Neuronal stem cell (in vitro differentiated cells): ENCODE data around the gene WDR36.
A peak's percentile ranks its signal among the peaks of the same experiment; 100 is the strongest.

Experiments
- DNase-seq: peaks from one replicate; pipeline ENCODE4 v3.0.0-alpha.2; 2013; ENCODE audit warnings: low spot score
- H2AFZ ChIP-seq: one replicate; pipeline ENCODE4 v1.6.1; 2013; ENCODE audit warnings: mild to moderate bottlenecking, low read length, inconsistent platforms
- H2AK5ac ChIP-seq: 2 replicates; pipeline ENCODE4 v1.6.1; 2013; ENCODE audit warnings: low read depth, mild to moderate bottlenecking, inconsistent platforms, low read length, moderate library complexity, mixed read lengths
- H2BK120ac ChIP-seq: 2 replicates; pipeline ENCODE4 v1.6.1; 2013; ENCODE audit warnings: low read depth, mild to moderate bottlenecking, inconsistent platforms, low read length, moderate library complexity, mixed read lengths
- H2BK12ac ChIP-seq: one replicate; pipeline ENCODE4 v1.6.1; 2013; ENCODE audit warnings: low read length, inconsistent platforms
- H2BK15ac ChIP-seq: 2 replicates; pipeline ENCODE4 v1.6.1; 2013; ENCODE audit warnings: mild to moderate bottlenecking, low read length, inconsistent platforms, mixed read lengths
- H2BK5ac ChIP-seq: one replicate; pipeline ENCODE4 v1.6.1; 2013; ENCODE audit warnings: inconsistent platforms, mild to moderate bottlenecking, low read length, moderate library complexity
- H3K14ac ChIP-seq: one replicate; pipeline ENCODE4 v1.6.1; 2013; ENCODE audit warnings: low read length, inconsistent platforms
- H3K18ac ChIP-seq: 2 replicates; pipeline ENCODE4 v1.6.1; 2013; ENCODE audit warnings: low read length, inconsistent platforms
- H3K23ac ChIP-seq: 2 replicates; pipeline ENCODE4 v1.6.1; 2013; ENCODE audit warnings: low read depth, mild to moderate bottlenecking, mixed read lengths, low read length, inconsistent platforms; ENCODE audit not compliant: poor library complexity
- H3K27ac ChIP-seq: replicated peaks from 3 replicates; pipeline ENCODE4 v1.5.1; 2013; ENCODE audit warnings: low read length, inconsistent platforms
- H3K27me3 ChIP-seq, 3 experiments: 2 replicates each; pipeline ENCODE4 v1.6.1; 2013; ENCODE audit warnings: low read length in 3 of 3, mild to moderate bottlenecking in 2 of 3, inconsistent platforms in 1 of 3, low read depth in 1 of 3, mixed read lengths in 1 of 3, moderate library complexity in 1 of 3; ENCODE audit not compliant: control insufficient read depth in 3 of 3, insufficient read depth in 3 of 3
- H3K36me3 ChIP-seq, 2 donors: replicated peaks in 1 of 2; 2 replicates each; pipeline ENCODE4 v1.6.1; 2013; ENCODE audit warnings: low read length in 2 of 2; ENCODE audit not compliant: control insufficient read depth in 2 of 2, insufficient read depth in 2 of 2
- H3K4ac ChIP-seq: 2 replicates; pipeline ENCODE4 v1.6.1; 2013; ENCODE audit warnings: inconsistent platforms, mild to moderate bottlenecking, low read length, moderate library complexity
- H3K4me1 ChIP-seq, 2 donors: 1 replicate in 1 of 2; 2 replicates in 1 of 2; pipeline ENCODE4 v1.6.1; 2013; ENCODE audit warnings: low read length in 2 of 2, low read depth in 1 of 2; ENCODE audit not compliant: control insufficient read depth in 2 of 2, insufficient read depth in 1 of 2
- H3K4me2 ChIP-seq: one replicate; pipeline ENCODE4 v1.6.1; 2013; ENCODE audit warnings: mild to moderate bottlenecking, low read length, inconsistent platforms; ENCODE audit not compliant: insufficient read depth, poor library complexity, severe bottlenecking
- H3K4me3 ChIP-seq, 2 donors: 2 replicates each; pipeline ENCODE4 v1.5.1; 2013; ENCODE audit warnings: low read length in 2 of 2, mild to moderate bottlenecking in 2 of 2, inconsistent platforms in 1 of 2, moderate library complexity in 1 of 2
- H3K79me1 ChIP-seq: one replicate; pipeline ENCODE4 v1.6.1; 2013; ENCODE audit warnings: low read depth, mild to moderate bottlenecking, inconsistent platforms, low read length, moderate library complexity
- H3K9ac ChIP-seq: one replicate; pipeline ENCODE4 v1.6.1; 2013; ENCODE audit warnings: mild to moderate bottlenecking, low read depth, low read length, inconsistent platforms; ENCODE audit not compliant: poor library complexity
- H3K9me3 ChIP-seq, 2 donors: replicated peaks in 1 of 2; 2 replicates each; pipeline versions ENCODE3 to v1.6.1; 2013; ENCODE audit warnings: low read length in 2 of 2, mild to moderate bottlenecking in 2 of 2, inconsistent platforms in 1 of 2, low read depth in 1 of 2, mixed read lengths in 1 of 2, moderate library complexity in 1 of 2; ENCODE audit not compliant: control insufficient read depth in 2 of 2, insufficient read depth in 1 of 2
- H4K8ac ChIP-seq: one replicate; pipeline ENCODE4 v1.6.1; 2013; ENCODE audit warnings: low read depth, mild to moderate bottlenecking, inconsistent platforms, low read length, moderate library complexity
- H4K91ac ChIP-seq: one replicate; pipeline ENCODE4 v1.6.1; 2013; ENCODE audit warnings: low read length, low read depth, mild to moderate bottlenecking, inconsistent platforms; ENCODE audit not compliant: poor library complexity
- WGBS, 2 donors: extraction: QIAGEN DNeasy Blood & Tissue Kit; methylation state at CpG; one replicate each; pipeline ENCODE4 v1.1.7; 2013; ENCODE audit warnings: missing lambda C conversion rate in 2 of 2, mixed read lengths in 1 of 2; ENCODE audit not compliant: insufficient read length in 2 of 2, insufficient replicate concordance in 1 of 2; ENCODE audit errors: extremely low coverage in 2 of 2; 5-methylcytosine and 5-hydroxymethylcytosine counted together

The WDR36 gene

DNA sequence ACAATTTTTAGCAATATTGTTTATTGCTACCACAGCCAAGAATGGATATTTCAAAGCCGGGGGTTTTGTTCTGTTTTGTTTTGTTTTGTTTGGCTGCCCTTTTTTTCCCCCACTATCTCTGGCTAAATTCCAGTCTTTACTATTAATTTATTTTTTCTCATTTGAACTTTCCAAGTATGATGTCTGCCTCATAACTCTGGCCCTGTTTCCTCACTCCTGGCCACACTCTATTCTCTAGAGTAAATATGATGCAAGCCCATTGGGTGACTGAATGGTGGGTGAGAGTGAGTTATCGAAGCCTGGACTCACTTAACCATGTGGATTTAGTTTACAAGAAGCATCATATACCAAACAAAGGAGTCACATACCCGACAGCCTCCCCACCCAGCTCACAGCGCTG, 41.9 kb downstream of the WDR36 start:
- no peak overlapping the region for H2BK12ac ChIP-seq
- no peak overlapping the region for H4K91ac ChIP-seq
- no peaks in the 10 kb centered on the region for H3K9me3 ChIP-seq
- H3K4ac ChIP-seq, result no peak overlapping the region
- no peaks in the 10 kb centered on the region for H3K79me1 ChIP-seq
- no peak overlapping the region for H3K4me2 ChIP-seq
- H3K4me3 ChIP-seq, result no peak overlapping the region
- H3K23ac ChIP-seq, result no peak overlapping the region
- WGBS, 2 donors, result no CpG with 5 or more reads among the region's 4 CpGs
- no peak overlapping the region for H2BK5ac ChIP-seq
- peak overlapping the region; percentile 59 for H2AFZ ChIP-seq
- H3K27me3 ChIP-seq, result no peaks in the 10 kb centered on the region
- peaks cover 8 to 22% of the 10 kb centered on the region in 2 donors for H3K4me1 ChIP-seq
- no peak overlapping the region for H3K27ac ChIP-seq
- H4K8ac ChIP-seq, result no peak overlapping the region
- H2BK15ac ChIP-seq, result no peak overlapping the region
- no peak overlapping the region for H3K14ac ChIP-seq
- H3K9ac ChIP-seq, result no peak overlapping the region
- H2BK120ac ChIP-seq, result no peak overlapping the region
- no peak overlapping the region for H3K18ac ChIP-seq
- H3K36me3 ChIP-seq, result peaks cover 0 to 7% of the 10 kb centered on the region in 2 donors
- H2AK5ac ChIP-seq, result no peak overlapping the region
- no peak for DNase-seq

DNA sequence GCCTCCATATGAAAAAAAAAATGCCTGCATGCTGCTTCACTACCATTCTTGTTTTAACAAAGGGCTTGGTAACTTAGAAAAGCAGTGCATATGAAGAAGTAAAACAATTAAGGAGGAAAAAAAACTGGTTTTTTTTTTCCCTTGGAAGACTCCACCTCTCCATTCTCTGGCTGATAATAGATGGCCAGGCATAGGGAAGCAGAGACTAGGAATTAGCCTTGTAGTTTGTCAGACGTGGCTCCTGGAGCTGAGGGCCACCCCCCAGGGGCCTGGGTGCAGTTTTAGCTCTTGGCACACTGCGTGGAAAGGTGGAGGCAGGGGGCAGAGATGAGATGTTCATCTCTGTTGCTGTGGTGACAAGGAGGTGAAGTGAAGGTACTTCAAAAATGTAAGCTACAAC, 42.7 kb downstream of the WDR36 start:
- Histone ChIP-seq H3K18ac (no peak overlapping the region), H2BK15ac (no peak overlapping the region), H3K9ac (no peak overlapping the region), H3K23ac (no peak overlapping the region), H3K27ac (no peak overlapping the region), H3K79me1 (no peaks in the 10 kb centered on the region), H2AFZ (peak overlapping the region; percentile 59), H2BK5ac (no peak overlapping the region), H3K4me3 (no peak overlapping the region), H2AK5ac (no peak overlapping the region), H3K27me3 (no peaks in the 10 kb centered on the region), H4K91ac (no peak overlapping the region), H3K14ac (no peak overlapping the region), H3K4me1 (peaks cover 8 to 22% of the 10 kb centered on the region in 2 donors), H3K4me2 (no peak overlapping the region), H3K4ac (no peak overlapping the region), H4K8ac (no peak overlapping the region), H3K36me3 (no peaks in the 10 kb centered on the region), H3K9me3 (no peaks in the 10 kb centered on the region), H2BK120ac (no peak overlapping the region), H2BK12ac (no peak overlapping the region)
- DNase-seq, result no peak
- no CpG with 5 or more reads among the region's 2 CpGs for WGBS, 2 donors

- H2BK120ac ChIP-seq, result no peak overlapping the region
- no peak overlapping the region for H2BK5ac ChIP-seq
- H3K79me1 ChIP-seq, result no peaks in the 10 kb centered on the region
- no peak overlapping the region for H3K18ac ChIP-seq
- no CpG with 5 or more reads among the region's 1 CpG for WGBS, 2 donors
- no peak overlapping the region for H3K23ac ChIP-seq
- no peak overlapping the region for H2AK5ac ChIP-seq
- no peaks in the 10 kb centered on the region for H3K27me3 ChIP-seq
- no peak overlapping the region for H3K9ac ChIP-seq
- peaks cover 8 to 22% of the 10 kb centered on the region in 2 donors for H3K4me1 ChIP-seq
- no peak overlapping the region for H3K4ac ChIP-seq
- no peak overlapping the region for H4K91ac ChIP-seq
- no peaks in the 10 kb centered on the region for H3K36me3 ChIP-seq
- no peak overlapping the region for H2BK15ac ChIP-seq
- H3K14ac ChIP-seq, result no peak overlapping the region
- H4K8ac ChIP-seq, result no peak overlapping the region
- peak overlapping the region; percentile 54 for H2AFZ ChIP-seq
- H3K9me3 ChIP-seq, result no peaks in the 10 kb centered on the region
- peak; percentile 8 for DNase-seq
- no peak overlapping the region for H3K27ac ChIP-seq
- no peak overlapping the region for H3K4me2 ChIP-seq
- no peak overlapping the region for H2BK12ac ChIP-seq
- no peak overlapping the region for H3K4me3 ChIP-seq
These were observed 43.2 kb downstream of the WDR36 start for GRCh38 chr5:111135363-111135762.

- H3K9me3 ChIP-seq, result no peaks in the 10 kb centered on the region
- no peak overlapping the region for H4K91ac ChIP-seq
- H2BK15ac ChIP-seq, result no peak overlapping the region
- H3K4me2 ChIP-seq, result no peak overlapping the region
- no peaks in the 10 kb centered on the region for H3K36me3 ChIP-seq
- no peak overlapping the region for H4K8ac ChIP-seq
- H3K4me3 ChIP-seq, result no peak overlapping the region
- no peak overlapping the region for H2BK5ac ChIP-seq
- H3K9ac ChIP-seq, result no peak overlapping the region
- no peak overlapping the region for H3K18ac ChIP-seq
- no CpG with 5 or more reads among the region's 5 CpGs for WGBS, 2 donors
- H2AK5ac ChIP-seq, result no peak overlapping the region
- H2BK12ac ChIP-seq, result no peak overlapping the region
- H3K4ac ChIP-seq, result no peak overlapping the region
- H3K14ac ChIP-seq, result no peak overlapping the region
- no peaks in the 10 kb centered on the region for H3K79me1 ChIP-seq
- no peak overlapping the region for H2AFZ ChIP-seq
- no peaks in the 10 kb centered on the region for H3K27me3 ChIP-seq
- H2BK120ac ChIP-seq, result no peak overlapping the region
- no peak overlapping the region for H3K23ac ChIP-seq
- peaks cover 8 to 22% of the 10 kb centered on the region in 2 donors for H3K4me1 ChIP-seq
- H3K27ac ChIP-seq, result no peak overlapping the region
- DNase-seq, result no peak
These were observed 43.8 kb downstream of the WDR36 start for GRCh38 chr5:111135946-111136345.
